Activated T-helper 2 cell treated with anti-CD3 and anti-CD28 coated beads, Interferon-gamma antibody, Interleukin-2, Interleukin-4, amounts not matched to agents 10 μg/mL and 5 μg/mL and 100 μg/mL, durations not matched to agents 14 hours and 24 hours and 36 hours (primary cell): ENCODE measurements around the gene ITGB6. TPM values are rescaled to one million over a fixed set of nuclear protein-coding genes. Genes with fewer than 3 reads are reported as not detected.
"Not testable (repeated sequence)": the region's sequence is repeated elsewhere in the genome, so short reads cannot be mapped to it uniquely, and the experiment has no call there.

Experiments
- DNase-seq: peaks from one replicate; pipeline ENCODE4 v3.0.0; 2021; ENCODE audit warnings: low spot score
- H3K27ac Mint-ChIP-seq: one replicate; pipeline ENCODE4 v1.8.0; 2021; ENCODE audit warnings: mixed read lengths
- H3K27me3 Mint-ChIP-seq: one replicate; pipeline ENCODE4 v1.8.0; 2021; ENCODE audit warnings: low read depth, mixed read lengths
- H3K36me3 Mint-ChIP-seq: one replicate; pipeline ENCODE4 v1.8.0; 2021; ENCODE audit warnings: low read depth, mixed read lengths
- H3K4me1 Mint-ChIP-seq: one replicate; pipeline ENCODE4 v1.8.0; 2021; ENCODE audit warnings: low read depth, mixed read lengths
- H3K4me3 Mint-ChIP-seq: one replicate; pipeline ENCODE4 v1.8.0; 2021; ENCODE audit warnings: low read depth, mild to moderate bottlenecking, moderate library complexity, mixed read lengths
- H3K9me3 Mint-ChIP-seq: one replicate; pipeline ENCODE4 v1.8.0; 2021; ENCODE audit warnings: mixed read lengths
- intact Hi-C: fragments of 100-400 bp; cut with micrococcal nuclease; formaldehyde crosslinking; loops from one replicate; pipeline ENCODE4 v1.15.1; 2023
- total RNA-seq: library from RNA; stranded (reverse); gene quantifications from 2 replicates; pipeline ENCODE4 v1.2.3, GENCODE V29; 2022

Gene ITGB6
- total RNA-seq, 1 donor from 2014 or later: not detected

- H3K4me1 Mint-ChIP-seq: peaks cover 4% of the 10 kb centered on the region
- no peaks in the 10 kb centered on the region for H3K36me3 Mint-ChIP-seq
- intact Hi-C loops: no loop called here
- no peaks in the 10 kb centered on the region for H3K9me3 Mint-ChIP-seq
- H3K27ac Mint-ChIP-seq: no peak overlapping the region
- no peak overlapping the region for H3K4me3 Mint-ChIP-seq
- no peaks in the 10 kb centered on the region for H3K27me3 Mint-ChIP-seq
- no peak for DNase-seq
Measured at GRCh38 chr2:160199053-160199452, 1.0 kb downstream of the ITGB6 start.

GRCh38 chr2:160197587-160197986 is 2.5 kb downstream of the ITGB6 start:
- no peak for DNase-seq
- H3K27me3 Mint-ChIP-seq: no peaks in the 10 kb centered on the region
- intact Hi-C loops: no loop called here
- H3K36me3 Mint-ChIP-seq: no peaks in the 10 kb centered on the region
- peaks cover 4% of the 10 kb centered on the region for H3K4me1 Mint-ChIP-seq
- no peak overlapping the region for H3K4me3 Mint-ChIP-seq
- no peaks in the 10 kb centered on the region for H3K9me3 Mint-ChIP-seq
- no peak overlapping the region for H3K27ac Mint-ChIP-seq

GRCh38 chr2:160194946-160195345 is 5.1 kb downstream of the ITGB6 start:
- intact Hi-C loops: no loop called here
- peaks cover 12% of the 10 kb centered on the region for H3K27me3 Mint-ChIP-seq
- H3K4me1 Mint-ChIP-seq: peaks cover 4% of the 10 kb centered on the region
- H3K4me3 Mint-ChIP-seq: no peak overlapping the region
- H3K9me3 Mint-ChIP-seq: no peaks in the 10 kb centered on the region
- DNase-seq: no peak
- H3K36me3 Mint-ChIP-seq: no peaks in the 10 kb centered on the region
- H3K27ac Mint-ChIP-seq: no peak overlapping the region

- intact Hi-C loops: no loop called here
- H3K4me1 Mint-ChIP-seq: peaks cover 4% of the 10 kb centered on the region
- no peaks in the 10 kb centered on the region for H3K9me3 Mint-ChIP-seq
- H3K36me3 Mint-ChIP-seq: no peaks in the 10 kb centered on the region
- H3K27me3 Mint-ChIP-seq: peaks cover 12% of the 10 kb centered on the region
- no peak overlapping the region for H3K27ac Mint-ChIP-seq
- no peak overlapping the region for H3K4me3 Mint-ChIP-seq
- DNase-seq: no peak
Measured at GRCh38 chr2:160194351-160194750, 5.7 kb downstream of the ITGB6 start.

- H3K27me3 Mint-ChIP-seq: peaks cover 12% of the 10 kb centered on the region
- H3K9me3 Mint-ChIP-seq, H3K4me3 Mint-ChIP-seq, H3K36me3 Mint-ChIP-seq, intact Hi-C loops, DNase-seq, H3K27ac Mint-ChIP-seq, H3K4me1 Mint-ChIP-seq: not testable (repeated sequence)
Measured at GRCh38 chr2:160181146-160181836, 18.8 kb downstream of the ITGB6 start.

GRCh38 chr2:160180690-160181089 is 19.4 kb downstream of the ITGB6 start:
- peaks cover 12% of the 10 kb centered on the region for H3K27me3 Mint-ChIP-seq
- H3K36me3 Mint-ChIP-seq, H3K9me3 Mint-ChIP-seq, DNase-seq, H3K4me1 Mint-ChIP-seq, intact Hi-C loops, H3K4me3 Mint-ChIP-seq, H3K27ac Mint-ChIP-seq: not testable (repeated sequence)

GRCh38 chr2:160180172-160180571 is 19.9 kb downstream of the ITGB6 start:
- DNase-seq: no peak
- no peak overlapping the region for H3K27ac Mint-ChIP-seq
- H3K36me3 Mint-ChIP-seq: no peaks in the 10 kb centered on the region
- H3K4me1 Mint-ChIP-seq: no peaks in the 10 kb centered on the region
- H3K4me3 Mint-ChIP-seq: no peak overlapping the region
- intact Hi-C loops: no loop called here
- H3K9me3 Mint-ChIP-seq: peaks cover 7% of the 10 kb centered on the region
- peaks cover 12% of the 10 kb centered on the region for H3K27me3 Mint-ChIP-seq

- no peaks in the 10 kb centered on the region for H3K4me1 Mint-ChIP-seq
- intact Hi-C loops: no loop called here
- no peak for DNase-seq
- no peak overlapping the region for H3K27ac Mint-ChIP-seq
- no peaks in the 10 kb centered on the region for H3K9me3 Mint-ChIP-seq
- H3K36me3 Mint-ChIP-seq: no peaks in the 10 kb centered on the region
- H3K4me3 Mint-ChIP-seq: no peak overlapping the region
- H3K27me3 Mint-ChIP-seq: no peaks in the 10 kb centered on the region
Measured at GRCh38 chr2:160175169-160176134, 24.6 kb downstream of the ITGB6 start.

GRCh38 chr2:160174322-160174721 is 25.8 kb downstream of the ITGB6 start:
- Mint-ChIP-seq H3K27ac (no peak overlapping the region), H3K9me3 (no peaks in the 10 kb centered on the region), H3K4me1 (no peaks in the 10 kb centered on the region), H3K36me3 (no peaks in the 10 kb centered on the region), H3K4me3 (no peak overlapping the region), H3K27me3 (no peaks in the 10 kb centered on the region)
- DNase-seq: no peak
- intact Hi-C loops: no loop called here

GRCh38 chr2:160169988-160170387 is 30.1 kb downstream of the ITGB6 start:
- DNase-seq: no peak
- intact Hi-C loops: no loop called here
- Mint-ChIP-seq H3K27ac (no peak overlapping the region), H3K36me3 (no peaks in the 10 kb centered on the region), H3K4me1 (no peaks in the 10 kb centered on the region), H3K27me3 (peaks cover 1% of the 10 kb centered on the region), H3K9me3 (no peaks in the 10 kb centered on the region), H3K4me3 (no peak overlapping the region)

GRCh38 chr2:160169471-160169870 is 30.6 kb downstream of the ITGB6 start:
- Mint-ChIP-seq H3K4me1 (no peaks in the 10 kb centered on the region), H3K4me3 (no peak overlapping the region), H3K27me3 (peaks cover 1% of the 10 kb centered on the region), H3K27ac (no peak overlapping the region), H3K36me3 (no peaks in the 10 kb centered on the region), H3K9me3 (no peaks in the 10 kb centered on the region)
- DNase-seq: no peak
- intact Hi-C loops: no loop called here

- Mint-ChIP-seq H3K27me3 (peaks cover 1% of the 10 kb centered on the region), H3K27ac (no peak overlapping the region), H3K36me3 (no peaks in the 10 kb centered on the region), H3K9me3 (no peaks in the 10 kb centered on the region), H3K4me1 (no peaks in the 10 kb centered on the region), H3K4me3 (no peak overlapping the region)
- DNase-seq: no peak
- intact Hi-C loops: no loop called here
Measured at GRCh38 chr2:160168878-160169277, 31.2 kb downstream of the ITGB6 start.

- H3K4me1 Mint-ChIP-seq: no peaks in the 10 kb centered on the region
- no peak overlapping the region for H3K4me3 Mint-ChIP-seq
- H3K9me3 Mint-ChIP-seq: no peaks in the 10 kb centered on the region
- H3K36me3 Mint-ChIP-seq: no peaks in the 10 kb centered on the region
- intact Hi-C loops: no loop called here
- DNase-seq: no peak
- H3K27me3 Mint-ChIP-seq: peaks cover 1% of the 10 kb centered on the region
- H3K27ac Mint-ChIP-seq: no peak overlapping the region
Measured at GRCh38 chr2:160167089-160167740, 32.9 kb downstream of the ITGB6 start.
